Peyer's patch (tissue), 4 donors: ENCODE data around the gene ABCC4. TPM values are rescaled to one million over a fixed set of nuclear protein-coding genes. Genes with fewer than 3 reads are reported as not detected.

Source experiments
- DNase-seq, 3 donors: peaks; one replicate each; pipeline ENCODE4 v3.0.0-alpha.2; 2017 to 2019
- H3K27ac ChIP-seq, 4 donors: fragments of 200-600 bp; sonication (generic); one replicate each; pipeline ENCODE4 v1.5.1; 2016 to 2019
- H3K27me3 ChIP-seq, 2 donors: fragments of 200-600 bp; sonication (generic); one replicate each; pipeline ENCODE4 v1.5.1; 2019
- H3K36me3 ChIP-seq, 3 donors: fragments of 200-600 bp; sonication (generic); one replicate each; pipeline ENCODE4 v1.5.1; 2016 to 2019
- H3K4me1 ChIP-seq, 4 donors: fragments of 200-600 bp; sonication (generic); one replicate each; pipeline ENCODE4 v1.5.1; 2016 to 2019
- H3K4me3 ChIP-seq, 4 donors: fragments of 200-600 bp; sonication (generic); 1 replicate in 3 of 4; 2 replicates in 1 of 4; pipeline ENCODE4 v1.5.1; 2016 to 2019; ENCODE audit warnings: mild to moderate bottlenecking in 1 of 4
- H3K9me3 ChIP-seq, 4 donors: fragments of 200-600 bp; sonication (generic); one replicate each; pipeline ENCODE4 v1.5.1; 2016 to 2019; ENCODE audit warnings: mild to moderate bottlenecking in 1 of 4
- CTCF ChIP-seq, 6 experiments: fragments of 450-650 bp in 4 of 6; fragments of 200-600 bp in 2 of 6; sonication (generic) in 1 of 6; IDR thresholded peaks; one replicate each; pipeline ENCODE4 v1.5.1; 2017 to 2019; ENCODE audit warnings: antibody characterized with exemption in 6 of 6, mild to moderate bottlenecking in 3 of 6, moderate library complexity in 1 of 6
- POLR2A ChIP-seq, 2 donors: fragments of 450-650 bp; IDR thresholded peaks; one replicate each; pipeline ENCODE4 v1.5.1; 2017; ENCODE audit warnings: antibody characterized with exemption in 2 of 2, mild to moderate bottlenecking in 2 of 2, moderate library complexity in 2 of 2
- total RNA-seq, 4 donors: library from RNA; depleted of rRNA; stranded (reverse); fragments of >200 nt; gene quantifications; one replicate each; pipeline ENCODE4 v1.1.0, GENCODE V29; 2016

Gene ABCC4
- total RNA-seq, 4 donors from 2014 or later, result 7.2 to 81.7 (median 13.7) TPM

DNA sequence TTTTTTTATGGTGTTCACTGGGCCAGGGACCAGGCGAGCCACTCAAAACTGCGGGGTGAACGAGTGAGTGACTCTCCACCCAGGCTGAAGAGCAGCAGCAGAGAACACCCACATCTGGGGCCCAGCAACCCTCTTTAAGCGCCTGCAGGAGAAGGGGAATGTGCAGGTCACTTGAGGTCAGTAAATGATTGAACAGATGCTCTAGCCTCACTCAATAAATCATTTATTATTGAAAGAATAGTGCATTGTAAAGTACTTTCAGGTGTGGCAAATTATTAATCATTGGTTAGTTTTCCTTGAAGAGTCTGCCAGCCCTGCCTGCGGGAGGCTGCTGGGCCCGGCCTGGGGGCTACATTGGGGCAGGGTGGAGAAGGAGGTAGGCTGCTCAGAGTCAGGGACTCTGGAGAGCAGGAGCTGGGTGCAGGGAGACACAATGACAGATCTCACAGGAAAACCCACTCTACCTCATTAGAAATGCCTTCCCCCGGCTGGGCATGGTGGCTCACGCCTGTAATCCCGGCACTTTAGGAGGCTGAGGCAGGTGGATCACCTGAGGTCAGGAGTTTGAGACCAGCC is 42.5 kb downstream of the ABCC4 start:
- H3K36me3 ChIP-seq, result no peaks in the 10 kb centered on the region
- no peaks in the 10 kb centered on the region for H3K4me1 ChIP-seq
- H3K27me3 ChIP-seq, result no peaks in the 10 kb centered on the region
- no peak for DNase-seq
- no peak overlapping the region for H3K27ac ChIP-seq
- H3K4me3 ChIP-seq, result no peak overlapping the region
- TF ChIP-seq POLR2A (IDR thresholded peaks at IDR 0.05) (no peak), CTCF (IDR thresholded peaks at IDR 0.05) (no peak)
- no peaks in the 10 kb centered on the region for H3K9me3 ChIP-seq

- TF ChIP-seq CTCF (IDR thresholded peaks at IDR 0.05), result no peak
- Histone ChIP-seq H3K27me3 (no peaks in the 10 kb centered on the region), H3K4me1 (no peaks in the 10 kb centered on the region), H3K4me3 (no peak overlapping the region), H3K9me3 (no peaks in the 10 kb centered on the region), H3K36me3 (no peaks in the 10 kb centered on the region), H3K27ac (no peak overlapping the region)
- DNase-seq, result no peak
Observed at GRCh38 chr13:95258098-95258497, 43.2 kb downstream of the ABCC4 start.

- H3K27ac ChIP-seq, result no peak overlapping the region
- DNase-seq, result no peak
- no peak for TF ChIP-seq POLR2A (IDR thresholded peaks at IDR 0.05)
- no peak for TF ChIP-seq CTCF (IDR thresholded peaks at IDR 0.05)
- H3K27me3 ChIP-seq, result no peaks in the 10 kb centered on the region
- H3K36me3 ChIP-seq, result no peaks in the 10 kb centered on the region
- H3K4me1 ChIP-seq, result no peaks in the 10 kb centered on the region
- H3K4me3 ChIP-seq, result no peak overlapping the region
- no peaks in the 10 kb centered on the region for H3K9me3 ChIP-seq
Observed at GRCh38 chr13:95256091-95256490, 45.2 kb downstream of the ABCC4 start.

DNA sequence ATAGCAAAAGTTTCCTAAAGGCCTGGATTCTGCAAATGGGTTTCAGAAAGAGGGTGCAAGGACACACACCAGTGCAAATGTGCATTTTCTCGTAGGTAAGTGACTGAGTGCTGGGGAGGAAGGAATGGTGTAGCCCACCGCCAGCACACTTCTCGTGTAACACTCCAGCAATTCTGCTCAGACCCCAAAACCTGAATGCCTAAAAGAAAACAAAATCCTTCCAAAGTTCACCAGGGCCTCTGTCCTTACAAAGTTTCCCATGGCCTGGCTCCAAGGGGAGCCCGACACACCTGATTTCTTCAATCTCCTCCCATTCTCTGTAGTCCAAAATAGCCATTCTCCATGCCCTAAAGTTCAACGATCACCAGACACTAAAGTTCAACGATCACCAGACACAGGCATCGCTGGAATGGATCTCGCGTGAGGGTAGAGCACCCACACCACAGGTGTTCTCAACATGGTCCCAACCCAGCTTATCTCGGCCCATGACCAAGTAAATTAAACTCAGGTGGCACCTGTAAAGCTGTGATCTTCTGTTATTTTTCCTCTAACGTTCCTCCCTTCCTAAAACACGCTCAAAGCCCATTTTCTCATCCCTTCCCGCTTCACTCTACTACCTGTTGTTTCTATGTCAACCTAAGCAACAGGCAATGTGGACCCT is 46.0 kb downstream of the ABCC4 start:
- H3K27ac ChIP-seq, result no peak overlapping the region
- H3K9me3 ChIP-seq, result no peaks in the 10 kb centered on the region
- TF ChIP-seq POLR2A (IDR thresholded peaks at IDR 0.05), result no peak
- TF ChIP-seq CTCF (IDR thresholded peaks at IDR 0.05), result no peak
- DNase-seq, result no peak
- no peaks in the 10 kb centered on the region for H3K27me3 ChIP-seq
- no peaks in the 10 kb centered on the region for H3K4me1 ChIP-seq
- no peaks in the 10 kb centered on the region for H3K36me3 ChIP-seq
- H3K4me3 ChIP-seq, result no peak overlapping the region

- H3K27me3 ChIP-seq, result no peaks in the 10 kb centered on the region
- no peaks in the 10 kb centered on the region for H3K9me3 ChIP-seq
- DNase-seq, result no peak
- no peaks in the 10 kb centered on the region for H3K4me1 ChIP-seq
- no peaks in the 10 kb centered on the region for H3K36me3 ChIP-seq
- no peak overlapping the region for H3K27ac ChIP-seq
- no peak overlapping the region for H3K4me3 ChIP-seq
- TF ChIP-seq CTCF (IDR thresholded peaks at IDR 0.05), result no peak
- TF ChIP-seq POLR2A (IDR thresholded peaks at IDR 0.05), result no peak
Observed at GRCh38 chr13:95254339-95254738, 46.9 kb downstream of the ABCC4 start.
